A549 treated with AZD2906 at 1 μM for 4 hours (cell line): ENCODE measurements around the gene GALNT13. TPM values are rescaled to one million over a fixed set of nuclear protein-coding genes. Genes with fewer than 3 reads are reported as not detected.

Source experiments
- total RNA-seq: library from RNA; stranded (reverse); fragments of 200-300 nt; extraction: Qiagen RNA extraction; gene quantifications from 5 replicates; pipeline ENCODE4 v1.2.3, GENCODE V29; 2022

The GALNT13 gene
- 6.5 to 13.4 TPM (median 8.3 TPM) in 5 replicates for total RNA-seq

DNA sequence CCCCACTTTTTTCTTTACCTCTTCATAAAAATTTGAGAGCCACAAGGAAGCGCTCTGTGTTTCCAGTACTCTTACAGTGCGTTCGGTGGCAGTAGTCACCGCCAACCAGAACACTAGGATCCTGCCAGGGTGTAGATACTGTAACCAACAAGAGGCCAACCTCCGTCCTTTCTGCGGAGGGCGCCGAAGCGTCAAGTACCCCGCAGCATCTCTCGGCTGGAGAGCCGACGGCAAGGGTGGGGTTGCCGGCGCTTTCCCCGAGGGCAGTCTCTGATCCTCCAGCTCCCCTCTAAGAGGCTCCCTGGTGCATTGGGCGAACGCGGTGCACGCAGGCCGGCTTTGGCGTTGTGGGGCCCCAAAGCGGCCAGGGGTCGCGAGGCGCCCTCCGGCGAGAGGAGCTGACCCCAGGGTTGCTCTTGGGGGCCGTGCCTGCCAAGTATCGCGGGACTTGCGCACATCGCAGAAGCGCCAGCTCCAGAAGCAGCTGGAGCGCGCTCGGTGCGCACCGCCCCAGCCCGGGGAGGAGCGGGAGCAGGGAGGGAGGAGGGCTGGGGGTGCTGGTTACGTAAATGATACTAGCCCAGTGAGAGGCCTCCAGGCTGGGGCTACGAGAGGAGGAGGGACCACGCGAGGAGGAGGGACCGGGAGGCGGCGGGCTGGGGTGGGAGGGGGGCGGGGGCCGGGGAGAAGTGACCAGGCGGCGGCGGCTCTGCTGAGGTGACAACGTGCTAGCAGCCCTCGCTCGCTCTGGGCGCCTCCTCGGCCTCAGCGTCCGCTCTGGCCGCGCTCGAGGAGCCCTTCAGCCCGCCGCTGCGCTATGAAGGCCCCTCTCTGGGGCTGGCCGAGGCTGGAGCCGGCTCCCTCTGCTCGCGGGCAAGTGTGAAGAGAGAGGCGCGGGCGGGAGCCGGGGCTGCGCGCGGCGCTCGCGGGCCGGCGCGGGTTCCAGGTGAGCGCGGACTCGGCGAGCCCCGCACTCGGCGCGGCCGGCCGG, at the start of gene GALNT13:
Gene GALNT13 (plus strand): TSS at position 692 of the 991 bp plus-strand sequence.

